Stimulated activated CD8-positive, alpha-beta memory T cell treated with anti-CD3 and anti-CD28 coated beads, Interleukin-15, amount 100 ng/mL, for 1 hour (primary cell): Measurements from ENCODE around the gene RASA3.
"Not testable (repeated sequence)": the region's sequence is repeated elsewhere in the genome, so short reads cannot be mapped to it uniquely, and the experiment has no call there.

Experiments used
- DNase-seq: peaks from one replicate; pipeline ENCODE4 v3.0.0-alpha.2; 2020; ENCODE audit warnings: low read depth

The RASA3 gene

GRCh38 chr13:114100446-114101357 lies 31.7 kb downstream of the RASA3 start:
- DNase-seq, result no peak

GRCh38 chr13:114099918-114100445 lies 32.4 kb downstream of the RASA3 start:
- DNase-seq, result no peak

DNA sequence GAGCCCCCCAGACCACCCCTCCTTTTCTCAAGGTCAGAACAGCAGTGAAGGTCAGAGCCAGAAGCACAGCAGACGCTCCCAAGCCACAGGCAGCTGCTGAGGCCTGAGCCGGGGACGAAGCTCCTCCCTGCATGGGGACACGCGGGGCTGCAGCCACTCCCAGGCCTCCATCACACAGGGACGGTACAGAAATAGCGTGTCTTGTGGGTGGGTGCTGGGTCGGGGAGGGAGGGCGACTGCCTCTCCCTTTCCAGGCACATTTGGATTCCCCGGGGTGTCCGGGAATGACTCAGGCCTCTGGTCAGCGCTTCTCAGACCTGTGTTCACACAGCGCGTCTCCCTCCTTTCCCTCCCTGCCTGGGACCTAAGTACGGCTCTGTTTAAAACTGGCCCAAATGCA lies 33.2 kb downstream of the RASA3 start:
- DNase-seq, result no peak

GRCh38 chr13:114098689-114099056 lies 33.8 kb downstream of the RASA3 start:
- DNase-seq, result not testable (repeated sequence)

GRCh38 chr13:114097893-114098688 lies 34.3 kb downstream of the RASA3 start:
- no peak for DNase-seq

DNA sequence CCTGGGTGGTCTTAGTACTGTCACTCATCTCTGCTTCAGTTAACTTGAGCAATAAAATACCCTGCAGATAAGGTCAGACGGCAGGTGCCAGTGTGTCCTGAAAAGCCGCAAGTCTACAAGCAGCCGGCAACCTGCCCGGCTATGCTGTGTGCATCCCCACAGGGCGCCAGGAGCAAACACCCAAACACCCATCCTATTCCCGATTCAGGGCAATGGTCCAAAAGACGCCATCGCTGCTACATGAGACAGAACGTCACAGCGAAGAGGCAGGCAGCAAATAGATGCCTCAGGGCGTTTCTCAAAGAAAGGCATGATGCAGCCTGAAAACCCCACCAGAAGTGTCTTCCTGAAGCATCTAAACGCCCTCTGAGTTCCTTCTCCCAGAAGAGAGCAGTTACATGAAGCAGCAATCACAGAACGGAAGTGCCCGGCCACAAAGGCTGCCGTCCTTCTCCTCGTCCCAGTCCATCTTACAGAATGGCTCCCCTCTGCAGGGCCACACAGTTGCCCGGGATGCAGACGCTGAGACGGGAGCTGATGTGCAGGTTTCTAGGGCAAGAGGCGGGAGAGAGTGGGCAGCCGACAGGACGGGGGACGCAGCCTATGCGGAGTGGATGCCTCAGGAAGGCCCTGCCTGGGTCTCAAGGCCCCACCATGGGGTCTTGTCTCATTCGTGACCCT lies 35.1 kb downstream of the RASA3 start:
- no peak for DNase-seq

DNA sequence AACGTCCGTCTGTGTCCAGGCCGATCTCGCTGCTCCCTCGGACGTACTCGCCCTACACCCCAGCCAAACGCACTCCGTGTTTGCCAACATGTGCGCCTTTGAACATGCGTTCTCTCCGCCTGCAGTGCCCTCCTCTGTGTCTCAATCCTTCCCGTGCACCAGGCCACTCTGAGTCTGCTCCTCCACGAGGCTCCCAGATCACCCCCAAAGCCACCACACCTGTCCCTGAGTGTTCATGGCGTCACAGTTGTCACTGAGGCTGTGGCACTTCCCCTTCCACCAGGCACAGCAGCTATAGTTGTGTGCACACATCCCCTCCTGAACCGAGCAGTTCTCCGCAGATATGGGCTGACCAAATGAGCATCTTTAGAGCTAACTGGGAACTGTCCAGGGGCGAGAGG lies 35.6 kb downstream of the RASA3 start:
- no peak for DNase-seq

DNA sequence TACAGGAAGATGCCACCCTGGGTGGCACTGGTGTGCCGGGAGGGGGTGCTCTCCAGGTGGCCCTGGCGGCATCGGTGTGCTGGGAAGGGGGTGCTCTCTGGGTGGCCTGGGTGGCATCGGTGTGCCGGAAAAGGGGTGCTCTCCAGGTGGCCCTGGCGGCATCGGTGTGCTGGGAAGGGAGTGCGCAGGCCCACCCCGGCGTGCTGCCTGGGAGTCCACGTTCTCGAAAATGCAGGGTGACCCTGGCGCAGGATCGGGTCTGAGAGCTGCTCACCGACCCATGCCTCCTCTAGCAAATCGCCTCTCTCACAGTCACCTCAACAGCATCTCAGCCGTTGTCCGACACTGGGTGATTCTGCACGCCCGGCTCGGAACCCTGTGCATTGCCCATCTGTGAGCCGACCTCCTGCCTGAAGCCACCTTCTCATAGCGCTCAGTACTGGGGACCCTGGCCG lies 36.4 kb downstream of the RASA3 start:
- DNase-seq, result no peak

DNA sequence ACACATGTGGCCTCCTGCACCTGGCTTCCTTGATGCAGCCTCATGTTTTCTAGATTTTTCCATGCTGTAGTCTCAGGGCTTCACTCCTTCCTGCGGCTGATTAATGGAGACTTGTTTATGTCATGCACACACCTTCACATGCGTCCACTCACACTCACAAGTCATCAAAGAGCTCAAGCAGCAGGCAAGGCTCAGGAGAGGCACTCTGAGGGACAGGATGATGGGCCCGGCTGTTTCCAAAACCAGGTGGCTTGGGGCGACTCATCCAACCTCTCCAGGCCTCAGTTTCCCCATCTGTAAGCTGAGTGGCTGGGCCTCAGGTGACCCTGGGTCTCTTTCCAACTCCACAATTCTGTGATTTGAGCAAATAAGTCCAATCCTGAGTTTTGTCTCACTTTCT lies 36.9 kb downstream of the RASA3 start:
- DNase-seq, result no peak

DNA sequence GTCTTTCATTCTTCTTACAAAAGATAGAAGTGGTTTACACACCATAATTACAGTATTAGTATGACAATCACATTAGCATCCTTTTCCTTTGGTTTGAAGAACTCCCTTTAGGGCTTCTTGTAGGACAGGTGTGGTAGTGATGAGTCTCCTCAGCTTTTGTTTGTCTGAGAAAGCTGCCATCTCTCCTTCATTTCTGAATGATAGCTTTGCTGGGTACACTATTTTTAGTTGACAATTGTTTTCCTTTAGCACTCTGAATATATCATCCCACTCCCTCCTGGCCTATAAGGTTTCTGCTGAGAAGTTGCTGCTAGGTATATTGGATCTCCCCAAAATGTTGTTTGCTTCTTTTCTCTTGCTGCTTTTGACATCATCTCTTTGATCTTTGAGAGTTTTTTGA lies 39.3 kb downstream of the RASA3 start:
- DNase-seq, result no peak

GRCh38 chr13:114092468-114092867 lies 40.0 kb downstream of the RASA3 start:
- no peak for DNase-seq

- no peak for DNase-seq
These were observed 41.9 kb downstream of the RASA3 start for GRCh38 chr13:114090476-114090875.

- DNase-seq, result no peak
These were observed 42.5 kb downstream of the RASA3 start for GRCh38 chr13:114089751-114090400.

DNA sequence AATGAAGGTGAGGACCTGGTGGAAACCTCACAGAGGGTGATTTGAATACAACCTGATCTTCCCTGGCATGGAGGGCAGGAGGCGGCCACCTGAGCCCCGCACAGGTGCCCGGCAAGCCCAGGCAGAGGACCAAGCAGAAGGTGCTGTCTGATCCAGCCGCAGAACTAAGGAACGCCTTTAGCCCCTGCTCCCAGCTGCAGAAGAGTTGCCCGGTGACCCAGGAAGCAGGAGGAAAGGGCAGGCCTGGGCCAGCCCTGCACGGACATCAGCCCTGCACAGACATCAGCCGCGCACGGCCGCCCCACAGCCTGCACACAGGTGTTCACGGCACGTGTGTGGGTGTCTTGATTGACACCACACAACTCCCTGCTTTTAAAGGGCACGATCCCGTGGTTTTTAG lies 43.1 kb downstream of the RASA3 start:
- DNase-seq, result no peak

- no peak for DNase-seq
These were observed 43.6 kb downstream of the RASA3 start for GRCh38 chr13:114088863-114089262.

- DNase-seq, result no peak
These were observed 44.2 kb downstream of the RASA3 start for GRCh38 chr13:114088234-114088633.

GRCh38 chr13:114087430-114087829 lies 45.0 kb downstream of the RASA3 start:
- no peak for DNase-seq

- DNase-seq, result no peak
These were observed 49.4 kb downstream of the RASA3 start for GRCh38 chr13:114082849-114083645.

DNA sequence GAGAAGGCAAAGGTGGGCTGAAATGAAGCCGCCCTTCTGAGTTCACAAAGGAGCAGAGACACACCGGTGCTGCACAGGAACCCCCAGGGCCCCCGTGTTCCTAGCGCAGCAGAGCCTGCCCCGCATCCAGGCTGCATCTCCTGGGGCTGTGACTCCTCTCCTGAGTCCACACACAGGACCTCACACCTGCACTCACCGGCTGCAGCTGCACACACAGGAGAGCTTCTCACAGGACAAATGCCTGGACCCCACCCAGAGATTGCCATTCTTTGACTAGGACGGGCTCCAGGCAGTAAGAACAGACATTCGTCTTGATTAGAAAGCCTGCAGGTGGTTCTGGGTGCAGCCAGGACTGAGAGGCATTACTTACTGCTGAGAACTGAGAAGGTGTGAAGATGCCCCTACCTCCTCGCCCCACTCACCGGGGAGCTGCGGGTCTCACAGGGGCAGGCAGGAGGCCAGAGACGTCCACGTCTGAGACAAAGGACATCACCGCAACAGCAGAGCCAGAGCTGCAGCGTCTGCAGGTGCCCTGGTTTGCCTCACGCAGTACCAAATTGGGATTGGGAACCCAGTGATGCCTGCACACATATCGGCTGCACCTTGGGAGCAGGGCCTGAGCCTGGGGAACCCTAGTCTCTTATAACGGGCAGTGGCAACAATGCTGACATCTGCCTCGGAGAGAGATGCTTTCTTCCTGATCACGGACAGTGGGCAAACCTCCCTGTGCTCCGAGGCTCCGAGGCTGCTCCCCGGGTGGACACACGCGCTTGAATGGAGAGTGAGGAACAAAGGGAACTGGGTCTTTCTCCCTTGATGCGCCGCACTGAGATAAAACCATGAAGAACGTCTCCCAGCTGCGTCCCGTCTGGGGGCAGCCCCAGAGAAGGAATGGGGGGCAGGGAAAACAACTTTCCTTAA lies 50.4 kb downstream of the RASA3 start:
- no peak for DNase-seq
